ENCODE data around the gene TAGLN2. TPM values are rescaled to one million over a fixed set of nuclear protein-coding genes. Genes with fewer than 3 reads are reported as not detected.

The TAGLN2 gene
- total RNA-seq, 1 donor from 2014 or later, result 265 TPM

DNA sequence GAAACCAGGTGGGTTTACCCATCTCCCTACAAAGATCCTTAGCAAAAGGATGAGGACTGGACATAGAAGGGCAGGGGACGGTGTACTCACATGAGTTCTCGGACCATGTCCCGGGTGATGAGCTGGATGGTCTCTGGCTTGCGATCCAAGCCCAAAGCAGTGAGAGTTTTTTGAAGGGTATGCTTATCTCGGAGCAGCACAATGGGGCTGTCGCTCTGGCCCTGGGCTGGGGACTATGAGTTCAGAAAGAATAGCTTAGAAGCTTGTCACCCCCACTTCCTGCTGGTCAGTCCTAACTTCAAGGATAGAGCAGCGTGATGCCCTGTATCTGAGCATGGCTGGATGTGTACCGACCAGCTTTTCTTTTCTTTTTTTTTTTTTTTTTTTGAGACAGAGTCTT is 34.9 kb downstream of the TAGLN2 start:
- Histone ChIP-seq H3K36me3 (ENCODE audit: control insufficient read depth, insufficient read depth, low read length) (no peaks in the 10 kb centered on the region), H3K4me3 (ENCODE audit: low read depth, low read length) (no peak overlapping the region), H3K27me3 (ENCODE audit: control insufficient read depth, insufficient read depth, low read length) (no peaks in the 10 kb centered on the region)
- TF ChIP-seq, protein P1, sequence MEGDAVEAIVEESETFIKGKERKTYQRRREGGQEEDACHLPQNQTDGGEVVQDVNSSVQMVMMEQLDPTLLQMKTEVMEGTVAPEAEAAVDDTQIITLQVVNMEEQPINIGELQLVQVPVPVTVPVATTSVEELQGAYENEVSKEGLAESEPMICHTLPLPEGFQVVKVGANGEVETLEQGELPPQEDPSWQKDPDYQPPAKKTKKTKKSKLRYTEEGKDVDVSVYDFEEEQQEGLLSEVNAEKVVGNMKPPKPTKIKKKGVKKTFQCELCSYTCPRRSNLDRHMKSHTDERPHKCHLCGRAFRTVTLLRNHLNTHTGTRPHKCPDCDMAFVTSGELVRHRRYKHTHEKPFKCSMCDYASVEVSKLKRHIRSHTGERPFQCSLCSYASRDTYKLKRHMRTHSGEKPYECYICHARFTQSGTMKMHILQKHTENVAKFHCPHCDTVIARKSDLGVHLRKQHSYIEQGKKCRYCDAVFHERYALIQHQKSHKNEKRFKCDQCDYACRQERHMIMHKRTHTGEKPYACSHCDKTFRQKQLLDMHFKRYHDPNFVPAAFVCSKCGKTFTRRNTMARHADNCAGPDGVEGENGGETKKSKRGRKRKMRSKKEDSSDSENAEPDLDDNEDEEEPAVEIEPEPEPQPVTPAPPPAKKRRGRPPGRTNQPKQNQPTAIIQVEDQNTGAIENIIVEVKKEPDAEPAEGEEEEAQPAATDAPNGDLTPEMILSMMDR (IDR thresholded peaks at IDR 0.05; ENCODE audit: insufficient read depth, low read length, severe bottlenecking), result no peak
- FAIRE-seq (no peak), DNase-seq (ENCODE audit: low read depth) (no peak)

DNA sequence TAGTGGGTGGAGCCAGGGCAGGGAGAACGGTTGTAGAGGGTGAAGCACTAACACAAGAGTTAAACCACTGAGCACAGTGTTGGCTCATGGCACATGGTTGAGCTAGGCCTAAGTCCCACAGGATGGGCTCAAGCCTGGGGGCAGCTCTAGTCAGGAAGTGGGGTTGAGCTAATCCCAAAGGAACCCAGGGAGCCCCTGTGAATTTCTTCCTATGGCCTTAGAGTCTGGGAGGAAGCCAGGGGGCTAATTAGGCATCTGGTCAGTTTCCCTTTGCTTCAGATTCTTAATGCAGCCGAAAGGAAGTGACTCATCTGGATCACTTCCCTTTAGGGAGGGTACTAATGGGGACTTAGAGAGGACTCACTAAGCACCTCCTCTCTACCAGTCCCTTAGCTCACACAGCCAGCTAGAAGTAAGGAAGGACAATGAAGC is 35.5 kb downstream of the TAGLN2 start:
- no peak overlapping the region for H3K4me3 ChIP-seq (ENCODE audit: low read depth, low read length)
- H3K36me3 ChIP-seq (ENCODE audit: control insufficient read depth, insufficient read depth, low read length), result no peaks in the 10 kb centered on the region
- H3K27me3 ChIP-seq (ENCODE audit: control insufficient read depth, insufficient read depth, low read length), result no peaks in the 10 kb centered on the region
- DNase-seq (ENCODE audit: low read depth) (peak; percentile 86), FAIRE-seq (no peak)
- TF ChIP-seq, protein P1 (IDR thresholded peaks at IDR 0.05; ENCODE audit: insufficient read depth, low read length, severe bottlenecking), result no peak

DNA sequence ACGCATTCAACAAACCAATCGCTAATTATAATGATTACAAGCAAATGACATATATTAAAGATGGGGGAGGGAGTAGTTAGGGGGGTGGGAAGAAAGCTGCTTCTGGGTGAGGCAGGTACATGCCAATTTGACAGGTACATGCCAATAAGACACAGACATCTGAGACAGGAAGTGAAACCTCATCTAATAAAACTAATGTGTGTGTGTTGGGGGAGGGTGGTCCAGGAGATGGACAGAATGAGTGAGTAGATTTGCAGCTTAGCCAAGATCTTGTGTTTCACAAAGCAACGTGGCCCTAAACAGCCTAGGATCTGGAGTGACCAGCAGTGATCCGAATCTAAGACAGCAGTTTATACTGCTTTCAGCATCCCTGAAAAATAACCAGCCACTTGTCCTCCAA is 36.1 kb downstream of the TAGLN2 start:
- Histone ChIP-seq H3K36me3 (ENCODE audit: control insufficient read depth, insufficient read depth, low read length) (no peaks in the 10 kb centered on the region), H3K4me3 (ENCODE audit: low read depth, low read length) (no peak overlapping the region), H3K27me3 (ENCODE audit: control insufficient read depth, insufficient read depth, low read length) (no peaks in the 10 kb centered on the region)
- FAIRE-seq (no peak), DNase-seq (ENCODE audit: low read depth) (no peak)
- TF ChIP-seq, protein P1 (IDR thresholded peaks at IDR 0.05; ENCODE audit: insufficient read depth, low read length, severe bottlenecking), result no peak

DNA sequence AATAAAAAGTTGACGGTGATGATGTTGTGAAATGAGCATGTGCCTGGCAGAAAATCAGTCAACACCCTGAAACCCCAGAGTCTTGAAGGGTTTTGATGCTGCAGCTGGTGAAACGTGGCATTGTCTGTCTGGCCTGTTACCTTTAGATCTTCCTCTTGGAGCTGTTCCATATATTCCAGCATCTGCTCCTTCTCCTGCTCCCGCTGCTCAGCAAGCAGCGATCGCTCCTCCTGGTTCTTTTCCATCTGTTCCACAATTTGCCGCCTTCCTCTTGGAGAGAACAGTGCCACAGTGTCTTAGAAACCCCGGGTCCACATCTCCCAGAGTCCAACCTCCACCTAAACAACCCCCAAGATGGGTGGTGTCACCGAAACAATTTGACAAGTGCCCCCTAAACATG is 41.0 kb downstream of the TAGLN2 start:
- FAIRE-seq, result no peak
- no peak overlapping the region for H3K4me3 ChIP-seq (ENCODE audit: low read depth, low read length)
- DNase-seq (ENCODE audit: low read depth), result no peak
- TF ChIP-seq, protein P1 (IDR thresholded peaks at IDR 0.05; ENCODE audit: insufficient read depth, low read length, severe bottlenecking), result no peak
- H3K36me3 ChIP-seq (ENCODE audit: control insufficient read depth, insufficient read depth, low read length), result no peaks in the 10 kb centered on the region
- H3K27me3 ChIP-seq (ENCODE audit: control insufficient read depth, insufficient read depth, low read length), result no peaks in the 10 kb centered on the region

DNA sequence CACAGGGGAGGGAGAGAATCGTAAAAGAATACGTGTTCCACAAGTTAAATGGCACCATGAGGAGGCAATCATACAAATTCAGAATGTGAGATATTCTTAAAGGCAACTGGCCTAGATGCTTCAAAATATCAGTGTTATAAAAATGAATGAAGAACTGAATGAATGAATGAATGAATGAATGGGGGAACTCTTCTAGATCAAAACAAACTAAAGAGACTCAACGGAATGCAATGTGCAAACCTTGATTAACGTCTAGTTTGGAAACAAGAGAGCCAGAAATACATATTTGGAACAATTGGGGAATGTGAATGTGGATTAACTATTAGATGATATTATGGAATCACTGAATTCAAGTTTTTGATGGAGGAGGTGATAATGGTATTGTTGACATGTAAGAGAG is 42.2 kb downstream of the TAGLN2 start:
- Histone ChIP-seq H3K4me3 (ENCODE audit: low read depth, low read length) (no peak overlapping the region), H3K27me3 (ENCODE audit: control insufficient read depth, insufficient read depth, low read length) (no peaks in the 10 kb centered on the region), H3K36me3 (ENCODE audit: control insufficient read depth, insufficient read depth, low read length) (no peaks in the 10 kb centered on the region)
- TF ChIP-seq, protein P1 (IDR thresholded peaks at IDR 0.05; ENCODE audit: insufficient read depth, low read length, severe bottlenecking), result no peak
- FAIRE-seq (no peak), DNase-seq (ENCODE audit: low read depth) (no peak)

DNA sequence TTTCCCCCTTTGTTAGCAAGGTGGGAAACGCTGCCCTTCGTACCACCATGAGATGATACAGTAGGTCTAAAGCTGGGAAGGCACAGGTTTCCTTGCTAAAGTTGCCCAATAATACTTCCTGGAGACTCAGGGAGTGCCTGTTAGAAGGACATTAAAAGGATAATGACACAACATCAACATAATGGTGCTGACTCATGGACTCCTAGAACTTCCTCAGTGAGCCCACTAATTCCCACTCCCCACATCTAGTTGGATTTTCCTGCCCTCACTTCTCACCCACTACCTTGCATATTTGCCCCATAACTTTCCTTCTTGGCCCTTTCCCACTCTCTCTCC is 42.8 kb downstream of the TAGLN2 start:
- DNase-seq (ENCODE audit: low read depth) (peak; percentile 85), FAIRE-seq (peak; percentile 47)
- Histone ChIP-seq H3K27me3 (ENCODE audit: control insufficient read depth, insufficient read depth, low read length) (no peaks in the 10 kb centered on the region), H3K4me3 (ENCODE audit: low read depth, low read length) (no peak overlapping the region), H3K36me3 (ENCODE audit: control insufficient read depth, insufficient read depth, low read length) (no peaks in the 10 kb centered on the region)
- TF ChIP-seq, protein P1 (IDR thresholded peaks at IDR 0.05; ENCODE audit: insufficient read depth, low read length, severe bottlenecking), result no peak

All from bronchial epithelial cell (primary cell).